DND-41 (cell line): ENCODE measurements around the gene IFT43.

ENCODE experiments used
- ATAC-seq: fragments of 200-7000 bp; cut with Tn5 transposase; 3 replicates; pipeline ENCODE4 v1.9.1; 2021; ENCODE audit warnings: low read depth; ENCODE audit not compliant: insufficient read depth
- DNase-seq: peaks from one replicate; pipeline ENCODE4 v3.0.0-alpha.2; 2020
- H2AFZ ChIP-seq: 2 replicates; pipeline ENCODE4 v1.6.0; 2012; ENCODE audit warnings: low read depth, low read length
- H3K27ac ChIP-seq: 2 replicates; pipeline ENCODE4 v1.5.1; 2012; ENCODE audit warnings: low read length, inconsistent platforms
- H3K27me3 ChIP-seq: fragments of 200-600 bp; sonication (generic); 2 replicates; pipeline ENCODE4 v1.6.0; 2012; ENCODE audit warnings: low read length, mild to moderate bottlenecking, inconsistent platforms; ENCODE audit not compliant: insufficient read depth, poor library complexity
- H3K36me3 ChIP-seq: 2 replicates; pipeline ENCODE4 v1.5.1; 2012; ENCODE audit warnings: low read length, inconsistent platforms; ENCODE audit not compliant: insufficient read depth
- H3K4me1 ChIP-seq: 2 replicates; pipeline ENCODE4 v1.5.1; 2012; ENCODE audit warnings: mild to moderate bottlenecking, low read length; ENCODE audit not compliant: insufficient read depth
- H3K4me2 ChIP-seq: 2 replicates; pipeline ENCODE4 v1.6.0; 2012; ENCODE audit warnings: mild to moderate bottlenecking, moderate library complexity, low read length, inconsistent platforms; ENCODE audit not compliant: insufficient read depth
- H3K4me3 ChIP-seq, 2 experiments: fragments of 200-600 bp in 1 of 2; shearing (Covaris generic) in 1 of 2; 2 replicates each; pipeline ENCODE4 v1.5.1; 2012 to 2016; ENCODE audit warnings: inconsistent platforms in 2 of 2, low read length in 2 of 2, mild to moderate bottlenecking in 2 of 2, low read depth in 1 of 2, moderate library complexity in 1 of 2
- H3K79me2 ChIP-seq: 2 replicates; pipeline ENCODE4 v1.6.0; 2012; ENCODE audit warnings: low read length, inconsistent platforms; ENCODE audit not compliant: insufficient read depth
- H3K9ac ChIP-seq: 2 replicates; pipeline ENCODE4 v1.6.0; 2012; ENCODE audit warnings: low read depth, mild to moderate bottlenecking, inconsistent platforms, low read length, moderate library complexity
- H3K9me3 ChIP-seq: 2 replicates; pipeline ENCODE4 v1.5.1; 2012; ENCODE audit warnings: low read length, moderate library complexity, mild to moderate bottlenecking, inconsistent platforms; ENCODE audit not compliant: insufficient read depth, severe bottlenecking
- H4K20me1 ChIP-seq: 2 replicates; pipeline ENCODE4 v1.6.0; 2012; ENCODE audit warnings: low read length; ENCODE audit not compliant: insufficient read depth
- EZH2 ChIP-seq: IDR thresholded peaks from 3 replicates; pipeline ENCODE4 v1.6.1; 2012; ENCODE audit warnings: borderline replicate concordance, low read depth, mild to moderate bottlenecking, moderate library complexity, low read length, inconsistent platforms; ENCODE audit not compliant: severe bottlenecking
- TF ChIP-seq, protein P1 (sequence below): IDR thresholded peaks from 2 replicates; pipeline ENCODE4 v1.5.1; 2012; ENCODE audit warnings: borderline replicate concordance, low read length, moderate library complexity, mild to moderate bottlenecking; ENCODE audit not compliant: poor library complexity, severe bottlenecking; ENCODE audit errors: extremely low read depth

Gene IFT43

DNA sequence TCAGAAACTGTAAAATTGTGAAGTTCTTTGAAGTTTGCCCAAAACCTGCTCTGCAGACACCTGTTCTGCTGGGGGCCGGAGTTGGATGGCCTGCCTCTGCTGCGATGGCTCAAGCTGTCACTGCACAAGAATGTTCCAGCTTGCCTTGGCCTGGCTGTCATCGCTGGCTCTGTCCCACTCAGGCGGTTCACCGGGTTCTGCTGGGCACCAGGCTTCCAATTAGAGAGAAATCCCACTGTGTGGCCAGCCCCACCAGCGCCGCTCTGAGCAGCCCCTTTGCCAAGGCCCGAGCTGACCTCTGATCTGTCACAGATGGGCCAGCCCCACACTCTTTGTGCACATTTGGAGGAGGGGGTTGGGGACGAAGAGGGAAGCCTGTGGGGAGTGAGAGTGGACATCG lies 94.5 kb downstream of the IFT43 start:
- no peak for ATAC-seq
- H3K27me3 ChIP-seq: no peaks in the 10 kb centered on the region
- no peak overlapping the region for H3K27ac ChIP-seq

DNA sequence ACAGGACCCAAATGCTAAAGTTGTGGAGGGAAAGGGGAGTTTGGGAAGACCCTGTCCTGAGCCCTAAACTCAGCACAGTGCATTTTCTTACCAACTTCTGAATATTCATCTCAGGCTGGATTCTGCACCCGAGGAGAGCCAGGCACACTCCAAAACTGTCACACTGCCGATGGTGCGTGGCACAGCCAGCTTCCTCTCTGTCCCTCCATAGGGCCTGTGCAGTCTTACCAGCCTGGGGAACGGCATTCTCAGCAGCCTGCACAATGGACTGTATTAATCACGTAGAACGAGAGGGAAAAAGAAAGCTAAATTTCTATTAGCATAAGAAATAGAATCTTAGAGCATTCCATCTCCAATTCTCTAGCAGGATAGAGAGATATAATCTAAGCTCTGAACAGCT lies 94.9 kb downstream of the IFT43 start:
- Histone ChIP-seq H3K79me2 (no peaks in the 10 kb centered on the region), H3K4me2 (no peak overlapping the region), H3K9ac (no peak overlapping the region), H3K4me1 (no peaks in the 10 kb centered on the region), H4K20me1 (no peaks in the 10 kb centered on the region), H3K9me3 (no peaks in the 10 kb centered on the region), H3K27me3 (no peaks in the 10 kb centered on the region), H3K4me3 (no peak overlapping the region), H3K36me3 (no peaks in the 10 kb centered on the region), H2AFZ (no peak overlapping the region), H3K27ac (no peak overlapping the region)
- TF ChIP-seq, protein P1, sequence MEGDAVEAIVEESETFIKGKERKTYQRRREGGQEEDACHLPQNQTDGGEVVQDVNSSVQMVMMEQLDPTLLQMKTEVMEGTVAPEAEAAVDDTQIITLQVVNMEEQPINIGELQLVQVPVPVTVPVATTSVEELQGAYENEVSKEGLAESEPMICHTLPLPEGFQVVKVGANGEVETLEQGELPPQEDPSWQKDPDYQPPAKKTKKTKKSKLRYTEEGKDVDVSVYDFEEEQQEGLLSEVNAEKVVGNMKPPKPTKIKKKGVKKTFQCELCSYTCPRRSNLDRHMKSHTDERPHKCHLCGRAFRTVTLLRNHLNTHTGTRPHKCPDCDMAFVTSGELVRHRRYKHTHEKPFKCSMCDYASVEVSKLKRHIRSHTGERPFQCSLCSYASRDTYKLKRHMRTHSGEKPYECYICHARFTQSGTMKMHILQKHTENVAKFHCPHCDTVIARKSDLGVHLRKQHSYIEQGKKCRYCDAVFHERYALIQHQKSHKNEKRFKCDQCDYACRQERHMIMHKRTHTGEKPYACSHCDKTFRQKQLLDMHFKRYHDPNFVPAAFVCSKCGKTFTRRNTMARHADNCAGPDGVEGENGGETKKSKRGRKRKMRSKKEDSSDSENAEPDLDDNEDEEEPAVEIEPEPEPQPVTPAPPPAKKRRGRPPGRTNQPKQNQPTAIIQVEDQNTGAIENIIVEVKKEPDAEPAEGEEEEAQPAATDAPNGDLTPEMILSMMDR: no peak
- no peak for TF ChIP-seq EZH2
- no peak for ATAC-seq
- DNase-seq: no peak

More for the DNA sequence above, 94.5 kb downstream of the IFT43 start:
- H3K9me3 ChIP-seq: no peaks in the 10 kb centered on the region
- no peak overlapping the region for H3K4me3 ChIP-seq
- TF ChIP-seq EZH2: no peak
- TF ChIP-seq, protein P1: no peak
- no peak overlapping the region for H2AFZ ChIP-seq
- H3K9ac ChIP-seq: no peak overlapping the region
- H4K20me1 ChIP-seq: no peaks in the 10 kb centered on the region
- no peaks in the 10 kb centered on the region for H3K79me2 ChIP-seq
- no peaks in the 10 kb centered on the region for H3K36me3 ChIP-seq
- H3K4me1 ChIP-seq: no peaks in the 10 kb centered on the region
- no peak for DNase-seq
- no peak overlapping the region for H3K4me2 ChIP-seq

DNA sequence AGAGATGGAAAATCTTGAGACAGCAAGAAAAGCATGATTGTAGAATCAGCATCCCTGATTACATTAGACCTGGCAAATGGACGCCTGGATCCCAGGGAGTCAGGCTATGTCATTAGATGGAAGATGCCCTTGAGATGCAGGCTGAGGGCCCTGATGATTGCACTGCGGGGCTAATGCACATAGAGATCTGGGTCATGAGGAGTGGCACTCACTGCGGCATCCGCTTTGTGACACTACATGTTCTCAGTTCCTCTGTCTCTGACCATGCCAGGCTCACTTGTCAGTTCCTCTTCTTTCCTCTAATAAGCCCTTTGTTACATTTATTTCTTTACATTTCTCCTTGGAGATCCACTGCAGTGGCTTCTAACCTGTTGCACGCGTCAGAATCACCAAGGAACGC lies 96.1 kb downstream of the IFT43 start:
- no peaks in the 10 kb centered on the region for H3K79me2 ChIP-seq
- H3K9me3 ChIP-seq: no peaks in the 10 kb centered on the region
- TF ChIP-seq EZH2: no peak
- TF ChIP-seq, protein P1: no peak
- H3K27ac ChIP-seq: no peak overlapping the region
- no peaks in the 10 kb centered on the region for H4K20me1 ChIP-seq
- no peak overlapping the region for H3K9ac ChIP-seq
- H3K4me3 ChIP-seq: no peak overlapping the region
- no peak overlapping the region for H2AFZ ChIP-seq
- no peaks in the 10 kb centered on the region for H3K4me1 ChIP-seq
- no peak overlapping the region for H3K4me2 ChIP-seq
- ATAC-seq (no peak), DNase-seq (no peak)
- H3K36me3 ChIP-seq: no peaks in the 10 kb centered on the region
- no peaks in the 10 kb centered on the region for H3K27me3 ChIP-seq
